GM21786 (cell line): ENCODE data around the gene PHGDH.
"Not testable (repeated sequence)": the region's sequence is repeated elsewhere in the genome, so short reads cannot be mapped to it uniquely, and the experiment has no call there.

Experiments
- ATAC-seq: cut with Tn5 transposase; IDR thresholded peaks from one replicate; pipeline ENCODE4 v1.9.1; 2021; ENCODE audit not compliant: unreplicated experiment

Gene PHGDH

GRCh38 chr1:119696863-119697262 is 14.9 kb upstream of the PHGDH start:
- ATAC-seq: not testable (repeated sequence)

GRCh38 chr1:119697598-119697997 is 14.1 kb upstream of the PHGDH start:
- ATAC-seq: no peak

GRCh38 chr1:119700326-119700725 is 11.4 kb upstream of the PHGDH start:
- no peak for ATAC-seq

GRCh38 chr1:119701659-119702058 is 10.1 kb upstream of the PHGDH start:
- no peak for ATAC-seq

- no peak for ATAC-seq
Measured at GRCh38 chr1:119702384-119702783, 9.3 kb upstream of the PHGDH start.

GRCh38 chr1:119703666-119704450 is 7.9 kb upstream of the PHGDH start:
- ATAC-seq: no peak

GRCh38 chr1:119706599-119706998 is 5.1 kb upstream of the PHGDH start:
- ATAC-seq: not testable (repeated sequence)

GRCh38 chr1:119711356-119711803 is 354 bp upstream of the PHGDH start:
- not testable (repeated sequence) for ATAC-seq

- ATAC-seq: peak; percentile 47
Measured at GRCh38 chr1:119712342-119713038, 756 bp downstream of the PHGDH start.

GRCh38 chr1:119713039-119713748 is 1.5 kb downstream of the PHGDH start:
- ATAC-seq: no peak

- no peak for ATAC-seq
Measured at GRCh38 chr1:119713749-119714456, 2.2 kb downstream of the PHGDH start.

GRCh38 chr1:119714583-119714982 is 2.8 kb downstream of the PHGDH start:
- no peak for ATAC-seq

GRCh38 chr1:119715542-119715941 is 3.8 kb downstream of the PHGDH start:
- ATAC-seq: no peak

- no peak for ATAC-seq
Measured at GRCh38 chr1:119718409-119718808, 6.7 kb downstream of the PHGDH start.

- no peak for ATAC-seq
Measured at GRCh38 chr1:119718972-119719371, 7.2 kb downstream of the PHGDH start.

GRCh38 chr1:119720866-119721440 is 9.2 kb downstream of the PHGDH start:
- no peak for ATAC-seq

GRCh38 chr1:119721896-119722295 is 10.2 kb downstream of the PHGDH start:
- no peak for ATAC-seq

- ATAC-seq: no peak
Measured at GRCh38 chr1:119724611-119725218, 13.0 kb downstream of the PHGDH start.

GRCh38 chr1:119725626-119726025 is 13.9 kb downstream of the PHGDH start:
- no peak for ATAC-seq

- ATAC-seq: no peak
Measured at GRCh38 chr1:119727991-119728390, 16.3 kb downstream of the PHGDH start.
